HG03196 (cell line): ENCODE measurements around the gene GIMAP2.
"Not testable (repeated sequence)": the region's sequence is repeated elsewhere in the genome, so short reads cannot be mapped to it uniquely, and the experiment has no call there.

Experiments
- ATAC-seq: cut with Tn5 transposase; IDR thresholded peaks from one replicate; pipeline ENCODE4 v1.9.1; 2021; ENCODE audit not compliant: unreplicated experiment

Gene GIMAP2

GRCh38 chr7:150685219-150686029 is at the start of gene GIMAP2:
Gene GIMAP2, plus strand, starts transcription at chr7:150685706. Its CDS starts 1,354 bp downstream, at chr7:150687060.
- ATAC-seq, result peak; percentile 95

- no peak for ATAC-seq
Measured at GRCh38 chr7:150641854-150642253, 43.7 kb upstream of the GIMAP2 start.

DNA sequence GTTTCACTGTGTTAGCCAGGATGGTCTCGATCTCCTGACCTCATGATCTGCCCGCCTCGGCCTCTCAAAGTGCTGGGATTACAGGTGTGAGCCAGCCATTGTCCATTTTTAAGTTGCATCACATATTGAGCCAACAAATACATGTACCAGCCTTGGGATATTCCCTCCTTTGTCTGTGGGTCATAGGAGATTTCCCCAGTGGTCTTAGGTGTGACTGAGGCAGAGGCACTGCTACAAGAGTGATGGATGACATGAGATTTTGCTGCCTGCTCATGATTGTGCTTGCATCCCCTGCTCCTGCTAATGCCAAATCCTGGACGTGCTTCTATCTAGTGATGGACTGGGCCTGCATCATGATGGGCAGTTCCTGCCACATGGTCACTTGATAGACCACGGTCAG is 42.6 kb upstream of the GIMAP2 start:
- ATAC-seq, result no peak

GRCh38 chr7:150645259-150646020 is 40.1 kb upstream of the GIMAP2 start:
- no peak for ATAC-seq

GRCh38 chr7:150648353-150649079 is 37.0 kb upstream of the GIMAP2 start:
- no peak for ATAC-seq

DNA sequence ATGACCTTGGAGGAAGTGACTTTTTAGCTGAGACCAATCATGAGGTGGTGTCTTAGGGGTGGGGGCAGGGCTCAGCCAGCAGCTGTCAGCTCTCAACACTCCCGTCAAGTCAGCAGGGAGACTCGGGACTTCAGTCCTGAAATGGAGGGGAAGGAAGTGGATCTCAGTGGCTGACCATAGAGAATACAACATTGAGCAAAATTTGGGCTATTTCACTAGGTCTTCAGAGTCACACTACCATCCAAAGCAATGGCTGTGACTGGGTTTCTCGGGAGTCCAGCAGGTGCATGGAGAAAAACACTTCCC is 36.5 kb upstream of the GIMAP2 start:
- ATAC-seq, result no peak

GRCh38 chr7:150654692-150655091 is 30.8 kb upstream of the GIMAP2 start:
- no peak for ATAC-seq

GRCh38 chr7:150656047-150656446 is 29.5 kb upstream of the GIMAP2 start:
- no peak for ATAC-seq

DNA sequence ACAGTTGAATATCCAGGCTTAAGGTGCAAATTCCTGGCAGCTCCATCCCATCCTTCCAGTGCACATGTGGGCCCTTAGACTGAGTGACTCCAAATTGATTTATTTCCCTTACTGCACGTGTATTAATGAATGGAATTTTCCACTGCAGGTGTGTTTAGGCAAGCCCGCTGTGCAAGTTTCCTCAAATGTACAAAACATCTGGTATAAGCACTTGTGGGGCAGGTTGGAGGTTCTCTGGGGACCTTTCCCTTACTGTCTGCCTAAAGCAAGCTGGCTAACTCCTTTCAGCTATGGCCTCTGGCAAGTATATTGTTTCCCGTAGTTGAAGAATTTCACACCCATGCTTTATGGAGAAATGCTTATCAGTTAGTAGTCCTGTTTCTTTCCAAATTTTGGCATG is 28.0 kb upstream of the GIMAP2 start:
- ATAC-seq, result no peak

DNA sequence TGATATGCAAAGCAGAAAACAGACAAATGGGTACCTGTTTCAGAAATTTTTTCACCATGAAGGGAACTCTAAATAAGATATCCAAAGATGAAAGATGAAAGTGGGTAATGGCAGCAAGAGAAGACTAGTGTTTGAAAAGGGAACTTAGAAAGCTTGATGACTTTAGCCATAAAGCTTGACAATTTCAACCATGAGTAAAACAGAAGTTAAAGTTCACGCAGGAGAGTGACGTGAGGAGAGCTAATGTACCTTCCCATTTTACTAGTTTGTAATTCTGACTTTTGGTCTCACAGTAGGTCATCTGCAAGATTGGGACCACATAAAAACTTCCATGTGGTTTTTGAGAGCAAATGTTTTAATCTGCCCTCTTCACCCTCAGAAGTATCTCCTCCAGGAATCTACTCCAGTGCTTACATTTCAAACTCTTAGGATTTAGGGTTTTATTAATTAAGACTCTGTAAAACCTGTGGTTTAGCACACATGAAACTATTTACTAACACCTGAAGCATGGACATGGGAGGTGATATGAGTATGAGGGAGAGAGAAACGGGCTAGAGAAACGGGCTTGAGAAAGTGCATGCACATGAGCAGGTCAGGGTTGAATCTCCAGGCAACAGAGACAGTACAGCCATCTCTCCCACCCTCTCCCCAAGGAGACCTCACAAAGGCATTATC is 24.4 kb upstream of the GIMAP2 start:
- ATAC-seq, result no peak

DNA sequence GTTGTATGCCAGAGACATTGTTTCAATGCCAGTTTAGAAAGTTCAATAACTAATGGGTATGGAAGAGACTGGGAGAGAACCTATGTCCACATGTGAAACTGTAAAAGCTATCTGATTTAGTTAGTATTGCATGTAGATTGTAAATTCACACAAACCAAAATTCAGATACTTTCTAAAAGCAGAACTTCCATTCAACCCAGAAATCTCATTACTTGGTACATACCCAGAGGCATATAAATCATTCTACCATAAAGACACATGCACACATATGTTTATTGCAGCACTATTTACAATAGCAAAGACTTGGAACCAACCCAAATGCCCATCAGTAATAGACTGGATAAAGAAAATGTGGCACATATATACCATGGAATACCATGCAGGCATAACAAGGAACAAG is 22.7 kb upstream of the GIMAP2 start:
- not testable (repeated sequence) for ATAC-seq

DNA sequence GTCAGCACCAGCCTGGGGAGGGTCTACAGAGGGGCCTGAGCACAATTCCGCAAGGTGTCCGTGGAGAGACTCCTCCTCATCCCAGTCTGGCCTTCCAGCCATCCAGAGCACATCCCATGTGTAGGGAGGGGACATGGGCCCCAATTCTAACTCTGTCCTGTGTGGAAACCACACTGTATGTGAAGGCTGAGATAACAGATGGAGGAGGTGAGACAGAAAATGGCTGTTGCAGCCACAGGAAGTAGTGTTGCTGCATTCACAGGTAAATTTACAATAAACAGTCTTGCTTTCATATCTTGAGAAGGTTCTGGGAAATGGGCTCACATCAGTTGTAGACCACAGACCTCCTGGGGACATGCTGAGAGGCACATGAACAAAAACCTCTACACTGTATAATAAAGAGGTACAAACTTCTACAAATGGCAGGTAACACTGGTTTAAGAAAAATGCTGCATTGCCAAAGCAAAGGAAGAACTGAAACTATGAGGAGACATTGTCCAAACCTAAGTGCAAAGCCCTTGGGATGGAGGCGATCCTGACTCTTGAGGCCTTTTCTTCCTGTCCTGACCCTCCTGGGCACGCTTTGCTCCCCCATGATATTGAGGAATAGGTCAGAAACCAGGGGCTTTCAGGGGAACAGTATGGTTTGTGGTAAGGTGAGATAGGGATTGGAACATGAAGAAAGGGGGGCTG is 21.6 kb upstream of the GIMAP2 start:
- peak; percentile 33 for ATAC-seq

DNA sequence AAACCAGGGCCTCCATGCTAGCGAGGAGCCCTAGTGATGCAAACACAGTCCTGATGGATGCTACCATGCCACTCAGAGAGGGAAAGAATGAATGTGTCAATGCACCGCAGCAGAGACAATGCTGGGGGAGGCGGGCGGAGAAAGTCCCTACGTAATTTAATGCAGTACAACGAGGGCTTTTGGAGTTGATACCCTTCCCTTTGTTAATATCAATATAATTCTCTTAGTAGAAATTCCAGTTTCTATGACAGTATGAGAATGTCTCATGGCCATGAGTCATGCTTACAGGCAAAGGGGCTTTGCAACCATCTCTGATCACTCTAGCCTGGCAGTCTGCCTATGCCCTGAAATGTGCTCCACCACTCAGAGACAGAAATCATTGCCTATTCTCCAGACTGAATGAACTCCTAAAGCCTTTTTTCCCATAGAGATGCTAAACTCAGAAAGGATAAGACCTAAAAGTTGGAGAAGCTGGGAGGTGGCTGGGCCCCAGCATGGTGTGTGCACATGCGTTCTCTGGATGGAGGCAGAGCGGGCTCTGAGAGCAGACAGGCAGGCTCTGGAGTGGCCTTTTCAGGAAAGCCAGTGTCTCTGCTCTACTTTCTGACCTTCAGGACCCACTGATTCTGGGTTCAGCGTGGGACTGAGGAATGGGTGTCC is 20.3 kb upstream of the GIMAP2 start:
- no peak for ATAC-seq

DNA sequence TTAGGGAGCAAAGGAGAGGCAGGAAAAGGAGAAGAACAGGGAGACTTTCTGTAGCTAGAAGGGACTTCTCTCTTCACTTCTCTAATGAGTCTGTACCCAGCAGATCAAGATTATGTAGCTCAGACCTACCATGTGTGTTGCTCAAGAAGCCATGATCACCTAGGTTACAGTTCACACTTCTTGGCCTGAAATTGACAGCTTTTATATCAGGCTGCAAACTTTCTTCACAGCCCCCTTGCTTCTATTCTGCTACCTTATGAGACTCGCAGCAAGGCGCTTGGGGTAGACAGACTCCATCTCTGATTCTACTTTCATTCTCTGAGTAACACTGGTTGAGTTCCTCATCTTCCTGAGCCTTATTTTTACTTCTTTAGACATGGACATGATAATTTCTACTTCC is 19.6 kb upstream of the GIMAP2 start:
- ATAC-seq, result no peak

- ATAC-seq, result no peak
Measured at GRCh38 chr7:150666412-150666811, 19.1 kb upstream of the GIMAP2 start.

- ATAC-seq, result peak; percentile 77
Measured at GRCh38 chr7:150668472-150668911, 17.0 kb upstream of the GIMAP2 start.

DNA sequence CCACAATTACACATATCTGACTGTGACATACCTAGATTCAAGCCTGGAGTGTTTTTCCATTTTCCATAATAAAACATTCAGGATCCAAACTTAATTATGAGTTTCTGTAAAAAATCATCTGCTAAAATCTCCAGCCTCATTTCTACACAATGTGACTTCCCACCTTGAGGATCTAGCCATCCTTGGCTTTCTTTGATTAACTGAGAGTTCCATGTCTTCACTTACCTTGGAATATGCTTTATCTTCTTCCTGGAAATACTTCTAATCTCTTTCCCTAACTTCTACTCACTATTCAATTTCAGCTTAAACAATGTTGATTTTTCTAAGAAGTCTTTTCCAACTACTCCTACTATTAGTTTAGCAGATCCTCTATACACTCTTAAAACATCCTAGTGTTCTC is 16.5 kb upstream of the GIMAP2 start:
- ATAC-seq, result no peak

DNA sequence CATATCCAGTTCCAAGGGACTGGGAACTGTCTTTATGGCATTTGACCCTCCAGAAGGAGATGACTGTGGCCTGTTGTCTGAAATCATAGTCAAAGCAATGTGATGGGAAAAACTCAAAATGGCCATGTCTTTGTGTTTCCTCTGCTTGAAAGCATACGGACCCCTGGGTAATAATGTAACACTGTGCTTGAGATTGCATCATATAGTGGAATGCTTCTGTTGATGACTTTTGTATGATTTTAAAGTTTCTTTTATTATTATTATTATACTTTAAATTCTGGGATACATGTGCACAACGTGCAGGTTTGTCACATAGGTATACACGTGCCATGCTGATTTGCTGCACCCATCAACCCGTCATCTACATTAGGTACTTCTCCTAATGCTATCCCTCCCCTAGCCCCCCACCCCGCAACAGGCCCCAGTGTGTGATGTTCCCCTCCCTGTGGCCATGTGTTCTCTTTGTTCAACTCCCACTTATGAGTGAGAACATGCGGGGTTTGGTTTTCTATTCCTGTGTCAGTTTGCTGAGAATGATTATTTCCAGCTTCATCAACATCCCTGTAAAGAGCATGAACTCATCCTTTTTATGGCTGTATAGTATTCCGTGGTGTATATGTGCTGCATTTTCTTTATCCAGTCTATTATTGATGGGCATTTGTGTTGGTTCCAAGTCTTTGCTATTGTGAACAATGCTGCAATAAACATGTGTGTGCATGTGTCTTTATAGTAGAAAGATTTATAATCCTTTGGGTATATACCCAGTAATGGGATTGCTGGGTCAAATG is 13.5 kb upstream of the GIMAP2 start:
- not testable (repeated sequence) for ATAC-seq

DNA sequence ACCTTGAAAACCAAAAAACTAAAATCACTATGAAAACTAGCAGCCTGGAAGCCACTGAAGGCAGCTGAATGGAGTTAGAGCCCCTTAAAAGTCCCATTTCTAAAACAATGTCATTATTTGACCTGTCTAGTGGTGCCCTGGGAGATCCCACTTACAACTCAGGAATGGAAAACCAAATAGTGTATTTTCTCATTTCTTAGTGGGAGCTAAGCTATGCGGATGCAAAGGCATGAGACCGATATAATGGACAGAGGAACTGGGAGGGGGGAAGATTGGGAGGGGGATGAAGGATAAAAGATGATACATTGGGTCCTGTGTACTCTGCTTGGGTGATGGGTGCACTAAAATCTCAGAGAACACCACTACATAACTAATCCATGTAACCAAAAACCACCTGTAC is 9.8 kb upstream of the GIMAP2 start:
- ATAC-seq, result no peak
